Large intestine (tissue), 3 donors: ENCODE results near the gene CACNG8. TPM values are rescaled to one million over a fixed set of nuclear protein-coding genes. Genes with fewer than 3 reads are reported as not detected.

Experiments used
- DNase-seq, 2 donors: peaks; one replicate each; pipeline versions ENCODE4 v3.0.0 to v3.0.0-alpha.2; 2013
- H3K27ac ChIP-seq: one replicate; pipeline ENCODE4 v1.5.1; 2013; ENCODE audit warnings: low read length
- H3K27me3 ChIP-seq: 2 replicates; pipeline ENCODE4 v1.6.1; 2013; ENCODE audit warnings: low read length; ENCODE audit not compliant: control insufficient read depth, insufficient read depth
- H3K36me3 ChIP-seq: 2 replicates; pipeline ENCODE4 v1.6.1; 2013; ENCODE audit warnings: low read length; ENCODE audit not compliant: control insufficient read depth, insufficient read depth
- H3K4me1 ChIP-seq: one replicate; pipeline ENCODE4 v1.6.1; 2013; ENCODE audit warnings: low read length; ENCODE audit not compliant: control insufficient read depth, insufficient read depth
- H3K4me3 ChIP-seq: one replicate; pipeline ENCODE4 v1.5.1; 2013; ENCODE audit warnings: low read length
- H3K9me3 ChIP-seq: one replicate; pipeline ENCODE4 v1.6.1; 2013; ENCODE audit warnings: mild to moderate bottlenecking, low read depth, low read length, moderate library complexity; ENCODE audit not compliant: control insufficient read depth
- WGBS: methylation state at CpG from one replicate; pipeline ENCODE4 v1.1.5; 2013; ENCODE audit warnings: low lambda C conversion rate; ENCODE audit not compliant: insufficient coverage; 5-methylcytosine and 5-hydroxymethylcytosine counted together
- polyA plus RNA-seq: library from polyadenylated mRNA; unstranded; fragments of 120-200 nt; gene quantifications from one replicate; pipeline ENCODE4 v1.2.1, GENCODE V29; 2013

Gene CACNG8
- polyA plus RNA-seq, 1 donor: 0.15 TPM

- peaks cover 56% of the 10 kb centered on the region for H3K27me3 ChIP-seq
Observed at GRCh38 chr19:53992211-53992610, 29.5 kb downstream of the CACNG8 start.

GRCh38 chr19:53992815-53993214 lies 30.1 kb downstream of the CACNG8 start:
- WGBS: no CpG with 5 or more reads among the region's 43 CpGs
- Histone ChIP-seq H3K9me3 (peaks cover 3% of the 10 kb centered on the region), H3K4me3 (no peak overlapping the region), H3K27me3 (peaks cover 56% of the 10 kb centered on the region), H3K27ac (no peak overlapping the region), H3K4me1 (no peaks in the 10 kb centered on the region), H3K36me3 (no peaks in the 10 kb centered on the region)
- no peak for DNase-seq

More at GRCh38 chr19:53992211-53992610, 29.5 kb downstream of the CACNG8 start:
- WGBS: no CpG with 5 or more reads among the region's 9 CpGs
- Histone ChIP-seq H3K9me3 (peaks cover 3% of the 10 kb centered on the region), H3K4me1 (no peaks in the 10 kb centered on the region), H3K36me3 (no peaks in the 10 kb centered on the region), H3K4me3 (no peak overlapping the region), H3K27ac (no peak overlapping the region)
- DNase-seq: no peak

- Histone ChIP-seq H3K9me3 (peaks cover 3% of the 10 kb centered on the region), H3K36me3 (no peaks in the 10 kb centered on the region), H3K27me3 (peaks cover 56% of the 10 kb centered on the region), H3K27ac (no peak overlapping the region), H3K4me1 (no peaks in the 10 kb centered on the region), H3K4me3 (no peak overlapping the region)
- no CpG with 5 or more reads among the region's 3 CpGs for WGBS
- no peak for DNase-seq
Observed at GRCh38 chr19:53993448-53993847, 30.7 kb downstream of the CACNG8 start.

- H3K9me3 ChIP-seq: peaks cover 3% of the 10 kb centered on the region
- H3K4me3 ChIP-seq: no peak overlapping the region
- H3K36me3 ChIP-seq: no peaks in the 10 kb centered on the region
- no peak for DNase-seq
- H3K27ac ChIP-seq: no peak overlapping the region
- H3K4me1 ChIP-seq: no peaks in the 10 kb centered on the region
- no CpG with 5 or more reads among the region's 5 CpGs for WGBS
- peaks cover 45% of the 10 kb centered on the region for H3K27me3 ChIP-seq
Observed at GRCh38 chr19:53994811-53995210, 32.1 kb downstream of the CACNG8 start.

GRCh38 chr19:53998223-53998622 lies 35.5 kb downstream of the CACNG8 start:
- Histone ChIP-seq H3K4me1 (no peaks in the 10 kb centered on the region), H3K9me3 (no peaks in the 10 kb centered on the region), H3K27ac (no peak overlapping the region), H3K4me3 (no peak overlapping the region), H3K27me3 (peaks cover 21% of the 10 kb centered on the region), H3K36me3 (no peaks in the 10 kb centered on the region)
- no peak for DNase-seq
- no CpG with 5 or more reads among the region's 7 CpGs for WGBS

- Histone ChIP-seq H3K27ac (no peak overlapping the region), H3K27me3 (peaks cover 7% of the 10 kb centered on the region), H3K36me3 (no peaks in the 10 kb centered on the region), H3K4me3 (no peak overlapping the region), H3K4me1 (no peaks in the 10 kb centered on the region), H3K9me3 (no peaks in the 10 kb centered on the region)
- WGBS: no CpG with 5 or more reads among the region's 5 CpGs
- DNase-seq: no peak
Observed at GRCh38 chr19:53999694-54000093, 37.0 kb downstream of the CACNG8 start.

GRCh38 chr19:54001496-54001895 lies 38.8 kb downstream of the CACNG8 start:
- Histone ChIP-seq H3K9me3 (no peaks in the 10 kb centered on the region), H3K27me3 (no peaks in the 10 kb centered on the region), H3K27ac (no peak overlapping the region), H3K4me3 (no peak overlapping the region), H3K4me1 (no peaks in the 10 kb centered on the region), H3K36me3 (no peaks in the 10 kb centered on the region)
- WGBS: no CpG with 5 or more reads among the region's 2 CpGs
- DNase-seq: no peak

- H3K36me3 ChIP-seq: no peaks in the 10 kb centered on the region
- DNase-seq: no peak
- no peaks in the 10 kb centered on the region for H3K27me3 ChIP-seq
- no peak overlapping the region for H3K27ac ChIP-seq
- no peak overlapping the region for H3K4me3 ChIP-seq
- no peaks in the 10 kb centered on the region for H3K9me3 ChIP-seq
- no peaks in the 10 kb centered on the region for H3K4me1 ChIP-seq
- WGBS: no CpG with 5 or more reads among the region's 10 CpGs
Observed at GRCh38 chr19:54002495-54003315, 40.0 kb downstream of the CACNG8 start.

GRCh38 chr19:54009440-54009839 lies 46.7 kb downstream of the CACNG8 start:
- H3K4me1 ChIP-seq: no peaks in the 10 kb centered on the region
- no peak overlapping the region for H3K27ac ChIP-seq
- 75% methylated on average over 1 of the region's 8 CpGs for WGBS
- peaks cover 4% of the 10 kb centered on the region for H3K27me3 ChIP-seq
- no peaks in the 10 kb centered on the region for H3K36me3 ChIP-seq
- DNase-seq: no peak
- H3K9me3 ChIP-seq: no peaks in the 10 kb centered on the region
- no peak overlapping the region for H3K4me3 ChIP-seq

GRCh38 chr19:54010474-54010873 lies 47.7 kb downstream of the CACNG8 start:
- H3K27ac ChIP-seq: no peak overlapping the region
- no CpG with 5 or more reads among the region's 6 CpGs for WGBS
- H3K27me3 ChIP-seq: peaks cover 4% of the 10 kb centered on the region
- H3K4me1 ChIP-seq: no peaks in the 10 kb centered on the region
- H3K4me3 ChIP-seq: no peak overlapping the region
- H3K36me3 ChIP-seq: no peaks in the 10 kb centered on the region
- no peaks in the 10 kb centered on the region for H3K9me3 ChIP-seq
- no peak for DNase-seq
